Neural cell (in vitro differentiated cells): ENCODE results near the gene EML4. TPM values are rescaled to one million over a fixed set of nuclear protein-coding genes. Genes with fewer than 3 reads are reported as not detected.

Source experiments
- H2AFZ ChIP-seq: fragments of 200-600, 300-800 bp; sonication (generic), shearing (Covaris generic); 2 replicates; pipeline ENCODE4 v1.6.0; 2014; ENCODE audit warnings: low read depth, mild to moderate bottlenecking, antibody characterized with exemption, low read length, moderate library complexity
- H3F3A ChIP-seq: fragments of 200-600 bp; shearing (Covaris generic); 2 replicates; pipeline ENCODE4 v1.6.1; 2016; ENCODE audit warnings: mild to moderate bottlenecking, moderate library complexity, mixed read lengths, antibody characterized with exemption, low read length; ENCODE audit not compliant: insufficient read depth, poor library complexity, severe bottlenecking
- H3K27ac ChIP-seq: fragments of 200-600, 300-800 bp; sonication (generic), shearing (Covaris generic); 2 replicates; pipeline ENCODE4 v1.5.1; 2014; ENCODE audit warnings: mild to moderate bottlenecking, low read length, moderate library complexity
- H3K27me3 ChIP-seq: fragments of 300-800, 200-600 bp; sonication (generic), shearing (Covaris generic); 2 replicates; pipeline ENCODE4 v1.6.0; 2014; ENCODE audit warnings: mild to moderate bottlenecking, low read depth, low read length, moderate library complexity; ENCODE audit not compliant: insufficient read depth
- H3K36me3 ChIP-seq: fragments of 300-800, 200-600 bp; sonication (generic), shearing (Covaris generic); 2 replicates; pipeline ENCODE4 v1.5.1; 2014; ENCODE audit warnings: mild to moderate bottlenecking, antibody characterized with exemption, low read length, moderate library complexity; ENCODE audit not compliant: insufficient read depth
- H3K4me2 ChIP-seq: fragments of 300-800, 200-600 bp; sonication (generic), shearing (Covaris generic); 2 replicates; pipeline ENCODE4 v1.6.0; 2014; ENCODE audit warnings: mild to moderate bottlenecking, low read length
- H3K4me3 ChIP-seq: fragments of 300-800, 200-600 bp; sonication (generic), shearing (Covaris generic); 2 replicates; pipeline ENCODE4 v1.5.1; 2014; ENCODE audit warnings: mild to moderate bottlenecking, low read length, moderate library complexity
- H3K79me2 ChIP-seq: fragments of 200-600 bp; shearing (Covaris generic); replicated peaks from 2 replicates; pipeline ENCODE4 v1.6.0; 2014; ENCODE audit warnings: mild to moderate bottlenecking, low read length, moderate library complexity; ENCODE audit not compliant: insufficient read depth
- H3K9ac ChIP-seq: fragments of 300-800, 200-600 bp; sonication (generic), shearing (Covaris generic); 2 replicates; pipeline ENCODE4 v1.6.1; 2016; ENCODE audit warnings: mild to moderate bottlenecking, low read length, mixed read lengths
- H3K9me2 ChIP-seq: fragments of 200-600 bp; shearing (Covaris generic); 2 replicates; pipeline ENCODE4 v1.6.1; 2016; ENCODE audit warnings: mild to moderate bottlenecking, low read length, mixed read lengths; ENCODE audit not compliant: insufficient read depth
- H3K9me3 ChIP-seq: fragments of 200-600, 300-800 bp; sonication (generic), shearing (Covaris generic); 2 replicates; pipeline ENCODE4 v1.6.1; 2016; ENCODE audit warnings: mild to moderate bottlenecking, mixed run types, low read length, moderate library complexity, mixed read lengths
- H4K20me1 ChIP-seq: fragments of 200-600 bp; shearing (Covaris generic); 2 replicates; pipeline ENCODE4 v1.6.1; 2016; ENCODE audit warnings: mild to moderate bottlenecking, mixed run types; ENCODE audit not compliant: insufficient read depth
- CTCF ChIP-seq: fragments of 450-650 bp; IDR thresholded peaks from 2 replicates; pipeline ENCODE4 v1.5.1; 2014; ENCODE audit warnings: antibody characterized with exemption, mild to moderate bottlenecking, moderate library complexity; ENCODE audit not compliant: poor library complexity, severe bottlenecking
- EP300 ChIP-seq: fragments of 450-650 bp; conservative IDR thresholded peaks from 2 replicates; pipeline ENCODE4 v1.6.1; 2014; ENCODE audit warnings: antibody characterized with exemption, mild to moderate bottlenecking, moderate library complexity; ENCODE audit not compliant: poor library complexity, severe bottlenecking
- EZH2 ChIP-seq: fragments of 200-600, 300-800 bp; shearing (Covaris generic), sonication (generic); IDR thresholded peaks from 2 replicates; pipeline ENCODE4 v1.6.1; 2014; ENCODE audit warnings: antibody characterized with exemption, low read length, borderline replicate concordance, mild to moderate bottlenecking; ENCODE audit not compliant: insufficient read depth, poor library complexity, severe bottlenecking
- POLR2AphosphoS5 ChIP-seq: IDR thresholded peaks from 2 replicates; pipeline ENCODE4 v1.6.1; 2012
- RAD21 ChIP-seq: fragments of 450-650 bp; conservative IDR thresholded peaks from 2 replicates; pipeline ENCODE4 v1.6.1; 2014; ENCODE audit warnings: antibody characterized with exemption, mild to moderate bottlenecking, moderate library complexity
- REST ChIP-seq: IDR thresholded peaks from 2 replicates; pipeline ENCODE4 v1.6.1; 2012; ENCODE audit warnings: borderline replicate concordance
- SMC3 ChIP-seq: fragments of 450-650 bp; conservative IDR thresholded peaks from 2 replicates; pipeline ENCODE4 v1.6.1; 2014; ENCODE audit warnings: antibody characterized with exemption, mild to moderate bottlenecking, moderate library complexity; ENCODE audit not compliant: poor library complexity
- TAF1 ChIP-seq: IDR thresholded peaks from 2 replicates; pipeline ENCODE4 v1.6.1; 2012; ENCODE audit warnings: low read depth
- polyA plus RNA-seq: library from polyadenylated mRNA; depleted of rRNA; stranded (reverse); fragments of >200 nt; gene quantifications from 2 replicates; pipeline ENCODE4 v1.2.3, GENCODE V29; 2014

The EML4 gene
- polyA plus RNA-seq, 1 donor from 2014 or later: 33.9 TPM

DNA sequence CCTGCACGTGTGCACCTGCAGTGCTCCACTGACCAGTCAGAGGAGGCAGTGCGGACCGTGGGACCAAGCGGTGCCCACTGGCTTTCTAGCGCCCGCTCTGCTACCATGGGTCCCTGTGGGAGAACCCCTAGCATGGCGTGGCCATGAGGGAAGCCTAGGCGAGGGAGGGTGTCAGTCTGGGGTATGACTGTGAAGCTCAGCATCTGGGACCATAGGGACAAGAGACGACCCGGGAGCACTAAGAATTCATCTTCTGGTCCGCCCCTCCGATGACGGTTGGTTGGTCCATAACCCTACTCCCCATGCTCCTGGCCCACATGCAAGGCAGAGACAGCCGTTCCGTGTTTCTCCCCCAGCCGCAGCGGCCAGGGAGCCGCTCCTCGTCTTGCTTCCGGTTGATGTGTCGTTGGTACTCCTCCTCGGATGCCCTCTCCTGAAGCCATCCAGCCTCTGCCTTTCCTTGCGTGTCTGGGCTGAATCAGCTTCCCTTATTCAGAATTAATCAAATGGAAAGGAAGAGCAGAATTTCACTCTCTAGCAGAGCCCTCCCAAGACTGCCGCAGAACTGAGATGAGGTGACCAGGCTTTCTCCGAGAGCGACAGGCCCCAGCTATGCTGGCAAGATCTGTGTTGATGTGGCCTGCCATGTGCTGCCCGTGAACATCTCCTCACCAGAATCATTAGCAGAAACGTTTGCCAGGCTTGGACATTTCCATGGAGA, 168.9 kb downstream of the EML4 start:
- Histone ChIP-seq H4K20me1 (no peaks in the 10 kb centered on the region), H3K36me3 (no peaks in the 10 kb centered on the region), H3K4me3 (no peak overlapping the region), H3K27ac (no peak overlapping the region), H3K79me2 (no peaks in the 10 kb centered on the region), H2AFZ (no peak overlapping the region), H3K9ac (no peak overlapping the region), H3K4me2 (no peak overlapping the region), H3K27me3 (no peaks in the 10 kb centered on the region), H3K9me3 (no peaks in the 10 kb centered on the region), H3F3A (no peaks in the 10 kb centered on the region), H3K9me2 (no peaks in the 10 kb centered on the region)
- no peak for TF ChIP-seq TAF1
- TF ChIP-seq RAD21: no peak
- no peak for TF ChIP-seq EP300
- TF ChIP-seq SMC3: no peak
- TF ChIP-seq EZH2: no peak
- TF ChIP-seq POLR2AphosphoS5: no peak
- TF ChIP-seq CTCF: no peak

GRCh38 chr2:42338567-42339190, 169.5 kb downstream of the EML4 start:
- Histone ChIP-seq H3K27me3 (no peaks in the 10 kb centered on the region), H4K20me1 (no peaks in the 10 kb centered on the region), H3K9me2 (no peaks in the 10 kb centered on the region), H3K27ac (no peak overlapping the region), H3K9ac (no peak overlapping the region), H3K9me3 (no peaks in the 10 kb centered on the region), H3K4me3 (no peak overlapping the region), H3K79me2 (no peaks in the 10 kb centered on the region), H3F3A (no peaks in the 10 kb centered on the region), H3K4me2 (no peak overlapping the region), H3K36me3 (no peaks in the 10 kb centered on the region), H2AFZ (no peak overlapping the region)
- TF ChIP-seq EP300: no peak

GRCh38 chr2:42339191-42339912, 170.2 kb downstream of the EML4 start:
- Histone ChIP-seq H3K4me3 (no peak overlapping the region), H3K4me2 (no peak overlapping the region), H3K27ac (no peak overlapping the region), H3K36me3 (no peaks in the 10 kb centered on the region), H3K79me2 (no peaks in the 10 kb centered on the region), H3K27me3 (no peaks in the 10 kb centered on the region), H3K9me3 (no peaks in the 10 kb centered on the region), H3K9ac (no peak overlapping the region), H3K9me2 (no peaks in the 10 kb centered on the region), H3F3A (no peaks in the 10 kb centered on the region), H2AFZ (no peak overlapping the region), H4K20me1 (no peaks in the 10 kb centered on the region)
- TF ChIP-seq EP300 (no peak), POLR2AphosphoS5 (no peak), RAD21 (no peak), REST (no peak), EZH2 (no peak), CTCF (no peak)
